HG03342 (cell line): ENCODE measurements around the gene DMRTA2.
"Not testable (repeated sequence)": the region's sequence is repeated elsewhere in the genome, so short reads cannot be mapped to it uniquely, and the experiment has no call there.

Experiments
- ATAC-seq: cut with Tn5 transposase; IDR thresholded peaks from one replicate; pipeline ENCODE4 v1.9.1; 2021; ENCODE audit warnings: mild to moderate bottlenecking, moderate library complexity; ENCODE audit not compliant: unreplicated experiment

DMRTA2 gene

DNA sequence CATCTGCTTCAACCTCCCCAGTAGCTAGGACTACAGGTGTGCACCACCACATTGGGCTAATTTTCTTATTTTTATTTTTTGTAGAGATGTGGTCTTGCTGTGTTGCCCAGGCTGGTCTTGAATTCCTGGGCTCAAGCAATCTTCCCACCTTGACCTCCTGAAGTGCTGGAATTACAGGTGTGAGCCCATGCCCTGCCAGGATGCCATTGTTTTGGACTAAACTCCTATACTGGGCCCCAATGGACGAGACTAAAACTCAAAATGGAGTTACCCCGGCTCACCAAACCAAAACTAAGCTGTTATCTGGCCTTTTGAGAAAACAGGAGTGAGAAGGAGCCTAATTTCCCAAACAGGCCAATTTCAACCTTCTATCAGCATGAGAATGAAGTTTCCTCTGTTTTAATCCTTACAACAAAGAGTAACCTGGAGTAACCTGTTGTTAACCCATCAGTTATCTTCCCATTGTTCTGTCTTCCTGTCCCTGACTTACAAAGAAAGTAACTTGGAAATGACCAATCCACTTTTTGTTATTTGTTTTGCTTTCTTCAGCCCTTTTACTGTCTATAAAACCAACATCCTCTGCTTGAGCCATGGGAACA lies 29.6 kb downstream of the DMRTA2 start:
- no peak for ATAC-seq

DNA sequence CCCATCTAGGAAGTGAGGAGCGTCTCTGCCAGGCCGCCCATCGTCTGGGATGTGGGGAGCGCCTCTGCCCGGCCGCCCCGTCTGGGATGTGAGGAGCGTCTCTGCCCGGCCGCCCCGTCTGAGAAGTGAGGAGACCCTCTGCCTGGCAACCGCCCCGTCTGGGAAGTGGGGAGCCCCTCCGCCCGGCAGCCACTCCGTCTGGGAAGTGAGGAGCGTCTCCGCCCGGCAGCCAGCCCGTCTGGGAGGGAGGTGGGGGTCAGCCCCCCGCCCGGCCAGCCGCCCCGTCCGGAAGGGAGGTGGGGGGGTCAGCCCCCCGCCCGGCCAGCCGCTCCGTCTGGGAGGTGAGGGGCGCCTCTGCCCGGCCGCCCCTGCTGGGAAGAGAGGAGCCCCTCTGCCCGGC lies 41.7 kb downstream of the DMRTA2 start:
- not testable (repeated sequence) for ATAC-seq

- no peak for ATAC-seq
These were observed 44.5 kb downstream of the DMRTA2 start for GRCh38 chr1:50378770-50379169.

GRCh38 chr1:50373532-50373931 lies 49.7 kb downstream of the DMRTA2 start:
- ATAC-seq, result no peak

- ATAC-seq, result no peak
These were observed 51.5 kb downstream of the DMRTA2 start for GRCh38 chr1:50371749-50372148.

DNA sequence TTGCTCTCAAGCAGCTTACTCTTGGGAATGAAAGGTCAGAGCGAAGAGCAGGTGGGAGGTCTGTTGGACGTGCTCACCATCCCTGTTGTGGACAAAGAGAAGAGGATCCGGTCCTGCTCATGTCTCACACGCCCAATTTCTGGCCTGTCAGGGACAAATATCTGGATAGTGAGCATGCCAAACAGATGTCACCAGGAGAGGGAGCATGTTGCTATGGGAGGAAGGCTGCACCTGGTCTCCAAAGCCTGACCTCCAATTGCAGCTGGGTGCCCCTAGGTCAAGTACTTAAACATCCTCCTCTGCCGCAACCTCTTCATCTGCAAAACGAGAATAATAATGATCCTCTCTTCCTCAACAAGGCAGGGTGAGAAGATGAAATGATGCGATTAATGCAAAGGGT lies 53.4 kb downstream of the DMRTA2 start:
- no peak for ATAC-seq

GRCh38 chr1:50369008-50369634 lies 54.1 kb downstream of the DMRTA2 start:
- no peak for ATAC-seq

DNA sequence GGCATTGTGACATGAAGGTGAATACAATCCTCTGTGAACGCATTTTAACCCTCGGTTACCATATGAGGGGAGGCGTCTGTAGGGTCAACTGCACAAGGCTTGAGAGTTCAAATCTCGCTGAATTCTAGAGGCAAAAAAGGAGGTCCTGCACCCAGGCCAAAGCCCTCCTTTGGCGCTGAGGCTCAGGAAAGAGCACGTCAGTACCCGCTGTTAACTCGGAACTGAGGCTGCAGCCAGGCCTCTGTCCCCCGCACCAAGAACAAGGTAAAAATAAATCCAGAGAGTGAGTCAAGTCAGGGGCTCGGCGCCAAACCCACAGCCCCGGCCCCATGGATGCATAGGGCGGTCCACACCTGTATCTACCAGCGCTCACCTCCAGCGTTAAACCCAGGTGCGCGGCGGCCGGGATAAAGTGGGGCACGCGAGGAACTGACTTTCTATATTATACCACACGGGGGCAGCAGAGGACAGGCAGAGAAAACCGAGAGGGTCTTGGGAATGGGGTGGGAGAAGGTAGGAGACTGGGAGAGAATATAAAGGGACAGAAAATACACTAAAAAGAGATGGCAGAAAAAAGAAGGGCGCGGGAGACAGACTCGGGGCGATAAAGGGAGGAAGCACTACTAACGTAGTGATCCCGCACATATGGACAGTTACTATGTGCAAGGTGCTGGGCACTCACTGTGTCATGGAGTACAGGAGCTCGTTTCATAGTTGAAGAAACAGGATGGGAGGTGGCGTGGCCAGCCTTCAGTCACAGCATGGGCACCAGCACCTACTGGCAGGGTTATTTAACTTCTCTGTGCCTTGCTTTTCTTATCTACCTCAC lies 54.9 kb downstream of the DMRTA2 start:
- ATAC-seq, result no peak
